ENCODE data around the gene P4HA3. TPM values are rescaled to one million over a fixed set of nuclear protein-coding genes. Genes with fewer than 3 reads are reported as not detected.

The P4HA3 gene
- total RNA-seq, 1 experiment from 2014 or later: 0.48 TPM

Other genes with a start within 250 kb of the P4HA3 start
- 49.2 and 54.2 TPM in 2 replicates for gene C2CD3, start 140.6 kb downstream of the P4HA3 start, total RNA-seq (2014; rRNA removed; shearing (Covaris generic))
- 219 and 294 TPM in 2 replicates for gene PPME1, start 140.4 kb downstream of the P4HA3 start, total RNA-seq (2014; rRNA removed; shearing (Covaris generic))
- gene PGM2L1, start 86.8 kb upstream of the P4HA3 start, total RNA-seq (2014; rRNA removed; shearing (Covaris generic)): 10.4 and 13.7 TPM in 2 replicates
- not detected in 2 replicates for gene KCNE3, start 155.9 kb upstream of the P4HA3 start, total RNA-seq (2014; rRNA removed; shearing (Covaris generic))
- 8.3 and 8.8 TPM in 2 replicates for gene LIPT2, start 182.1 kb upstream of the P4HA3 start, total RNA-seq (2014; rRNA removed; shearing (Covaris generic))